Lung microvascular endothelial cell (primary cell): Measurements from ENCODE around the gene TCF7L2. TPM values are rescaled to one million over a fixed set of nuclear protein-coding genes. Genes with fewer than 3 reads are reported as not detected.
"Not testable (repeated sequence)": the region's sequence is repeated elsewhere in the genome, so short reads cannot be mapped to it uniquely, and the experiment has no call there.

Source experiments
- DNase-seq, 2 donors: peaks; one replicate each; pipeline versions ENCODE4 v3.0.0 to v3.0.0-alpha.2; 2010; ENCODE audit warnings: low read depth in 2 of 2
- total RNA-seq: library from RNA; depleted of rRNA; stranded (reverse); fragments of >200 nt; gene quantifications from 2 replicates; pipeline ENCODE4 v1.2.1, GENCODE V29; 2014

The TCF7L2 gene
- total RNA-seq, 1 donor from 2014 or later = 1.8 TPM

- DNase-seq = no peak
These were observed 141.9 kb downstream of the TCF7L2 start for GRCh38 chr10:113091920-113092319.

- peak; percentile 72 to 74 for DNase-seq
These were observed 143.4 kb downstream of the TCF7L2 start for GRCh38 chr10:113093188-113094113.

GRCh38 chr10:113094114-113094486 lies 144.1 kb downstream of the TCF7L2 start:
- peak; percentile 47 to 68 for DNase-seq

- DNase-seq = no peak
These were observed 145.5 kb downstream of the TCF7L2 start for GRCh38 chr10:113095419-113096127.

GRCh38 chr10:113096128-113096996 lies 146.3 kb downstream of the TCF7L2 start:
- no peak for DNase-seq

- no peak for DNase-seq
These were observed 147.0 kb downstream of the TCF7L2 start for GRCh38 chr10:113097036-113097435.

- DNase-seq = peak; percentile 39 to 62
These were observed 149.6 kb downstream of the TCF7L2 start for GRCh38 chr10:113099431-113100183.

GRCh38 chr10:113100281-113100680 lies 150.2 kb downstream of the TCF7L2 start:
- DNase-seq = no peak

- DNase-seq = no peak
These were observed 153.2 kb downstream of the TCF7L2 start for GRCh38 chr10:113103131-113103840.

- DNase-seq = no peak
These were observed 154.0 kb downstream of the TCF7L2 start for GRCh38 chr10:113104047-113104446.

GRCh38 chr10:113108194-113108835 lies 158.3 kb downstream of the TCF7L2 start:
- no peak for DNase-seq

- no peak for DNase-seq
These were observed 158.9 kb downstream of the TCF7L2 start for GRCh38 chr10:113108948-113109347.

- not testable (repeated sequence) for DNase-seq
These were observed 159.4 kb downstream of the TCF7L2 start for GRCh38 chr10:113109482-113109881.

GRCh38 chr10:113111260-113111659 lies 161.2 kb downstream of the TCF7L2 start:
- no peak for DNase-seq

GRCh38 chr10:113111900-113112853 lies 162.1 kb downstream of the TCF7L2 start:
- DNase-seq = peak in 1 of 2 donors; percentile 53

- no peak for DNase-seq
These were observed 163.2 kb downstream of the TCF7L2 start for GRCh38 chr10:113113241-113113640.

- no peak for DNase-seq
These were observed 163.9 kb downstream of the TCF7L2 start for GRCh38 chr10:113113918-113114317.

- no peak for DNase-seq
These were observed 165.5 kb downstream of the TCF7L2 start for GRCh38 chr10:113115556-113115955.

GRCh38 chr10:113118882-113119281 lies 168.8 kb downstream of the TCF7L2 start:
- DNase-seq = no peak
